GM13976 (cell line): ENCODE results near the gene PPP1R9A.

ENCODE experiments used
- DNase-seq: peaks from one replicate; pipeline ENCODE4 v3.0.0; 2012; ENCODE audit warnings: low spot score
- CTCF ChIP-seq: IDR thresholded peaks from 2 replicates; pipeline ENCODE4 v1.5.1; 2012; ENCODE audit warnings: borderline replicate concordance, mild to moderate bottlenecking; ENCODE audit not compliant: insufficient read depth; ENCODE audit errors: extremely low read depth, missing control alignments, control extremely low read depth
- in situ Hi-C: fragments of 300-500 bp; cut with MboI; formaldehyde crosslinking; loops from one replicate; pipeline ENCODE4 v1.12.0; 2022; ENCODE audit warnings: low sequenced_read_pairs, mixed read lengths, inconsistent platforms; ENCODE audit not compliant: unreplicated experiment

Gene PPP1R9A

GRCh38 chr7:94969434-94970084 lies 62.2 kb downstream of the PPP1R9A start:
- in situ Hi-C loops: no loop called here
- DNase-seq: no peak
- no peak for TF ChIP-seq CTCF

DNA sequence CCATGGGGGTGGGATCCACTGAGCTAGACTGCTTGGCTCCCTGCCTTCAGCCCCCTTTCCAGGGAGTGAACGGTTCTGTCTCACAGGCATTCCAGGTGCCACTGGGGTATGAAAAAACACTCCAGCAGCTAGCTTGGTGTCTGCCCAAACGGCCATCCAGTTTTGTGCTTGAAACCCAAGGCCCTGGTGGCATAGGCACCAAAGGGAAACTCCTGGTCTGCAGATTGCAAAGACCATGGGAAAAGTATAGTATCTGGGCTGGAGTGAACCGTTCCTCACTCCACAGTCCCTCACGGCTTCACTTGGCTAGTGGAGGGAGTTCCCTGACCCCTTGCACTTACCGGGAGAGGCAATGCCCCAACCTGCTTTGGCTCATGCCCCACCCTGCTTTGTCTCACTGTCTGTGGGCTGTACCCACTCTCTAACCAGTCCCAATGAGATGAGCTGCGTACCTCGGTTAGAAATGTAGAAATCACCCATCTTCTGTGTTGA lies 62.7 kb downstream of the PPP1R9A start:
- no peak for DNase-seq
- no peak for TF ChIP-seq CTCF
- in situ Hi-C loops: no loop called here

- DNase-seq: no peak
- no peak for TF ChIP-seq CTCF
- in situ Hi-C loops: no loop called here
Observed at GRCh38 chr7:94971051-94971867, 63.9 kb downstream of the PPP1R9A start.

DNA sequence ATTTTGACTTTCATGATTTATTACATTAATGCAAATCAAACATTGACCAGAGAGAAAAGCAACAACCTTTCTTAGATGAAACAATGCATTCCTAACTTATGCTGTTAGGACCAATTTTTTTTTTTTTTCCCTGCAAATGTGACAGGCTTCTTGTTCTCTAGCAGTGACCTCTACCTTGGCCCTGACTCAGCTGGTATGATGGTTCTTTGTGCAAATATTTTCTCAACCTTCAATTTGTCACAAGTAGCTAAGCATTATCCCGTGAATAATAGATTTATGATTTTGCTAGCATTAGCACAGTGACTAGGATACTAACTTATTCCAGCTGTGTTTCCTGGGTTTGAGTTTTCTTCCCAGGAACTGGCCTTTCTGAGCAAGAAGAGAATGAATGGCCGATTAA lies 64.9 kb downstream of the PPP1R9A start:
- in situ Hi-C loops: no loop called here
- TF ChIP-seq CTCF: no peak
- no peak for DNase-seq

DNA sequence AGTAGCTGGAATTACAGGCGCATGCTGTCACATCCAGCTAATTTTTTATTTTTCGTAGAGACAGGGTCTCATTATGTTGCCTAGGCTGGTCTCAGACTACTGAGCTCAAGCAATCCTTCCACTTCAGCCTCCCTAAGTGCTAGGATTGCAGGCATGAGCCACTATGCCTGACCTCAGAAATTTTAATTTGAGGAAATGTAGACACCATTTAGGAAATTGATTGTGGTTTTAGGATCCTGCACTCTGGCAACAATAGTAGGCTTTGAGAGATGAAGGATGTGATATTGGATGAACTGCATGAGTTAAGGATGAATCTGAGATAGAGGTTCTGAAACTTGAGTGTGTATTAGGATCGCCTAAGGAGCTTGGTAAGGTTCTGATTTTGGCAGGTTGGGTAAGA lies 66.5 kb downstream of the PPP1R9A start:
- TF ChIP-seq CTCF: no peak
- DNase-seq: no peak
- in situ Hi-C loops: no loop called here

GRCh38 chr7:94974423-94974822 lies 67.0 kb downstream of the PPP1R9A start:
- in situ Hi-C loops: no loop called here
- no peak for TF ChIP-seq CTCF
- DNase-seq: no peak

DNA sequence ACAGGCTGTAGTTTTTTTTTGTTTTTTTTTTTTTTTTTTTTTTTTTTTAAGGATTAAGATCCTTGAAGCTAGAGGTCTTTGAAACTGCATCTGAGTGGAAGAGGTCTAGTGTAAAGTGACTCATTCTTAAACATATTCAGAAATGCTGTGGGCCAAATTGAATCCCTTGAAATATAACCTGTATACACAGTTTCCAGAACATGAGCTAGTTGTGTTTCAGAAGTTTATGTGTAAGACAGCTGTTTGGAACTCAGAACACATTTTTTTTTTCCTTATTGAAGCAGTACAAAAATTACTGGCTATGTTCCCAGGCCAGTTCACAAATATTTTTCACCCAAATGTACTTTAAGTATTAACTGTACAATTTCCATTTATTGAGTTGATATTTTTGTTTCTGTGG lies 67.9 kb downstream of the PPP1R9A start:
- TF ChIP-seq CTCF: no peak
- in situ Hi-C loops: no loop called here
- no peak for DNase-seq
